B cell (primary cell): ENCODE results near the gene THRB. TPM values are rescaled to one million over a fixed set of nuclear protein-coding genes. Genes with fewer than 3 reads are reported as not detected.

ENCODE experiments used
- ATAC-seq: fragments of 200-7000 bp; cut with Tn5 transposase; one replicate; pipeline ENCODE4 v1.10.0; 2021; ENCODE audit warnings: low read depth, mild to moderate bottlenecking, moderate number of reproducible peaks, moderate library complexity
- CTCF ChIA-PET: fragments of 350-600 bp; sonication (Branson Sonifier 250); formaldehyde crosslinking; loops from one replicate; lab custom pipeline; 2021; ENCODE audit warnings: antibody characterized with exemption, inconsistent platforms; lab: Charles Lee
- POLR2A ChIA-PET: fragments of 350-600 bp; sonication (Branson Sonifier 250); formaldehyde crosslinking; loops from one replicate; lab custom pipeline; 2021; ENCODE audit warnings: antibody characterized with exemption; lab: Charles Lee
- DNase-seq: peaks from one replicate; pipeline ENCODE4 v3.0.0; 2013
- H2AFZ ChIP-seq: 2 replicates; pipeline ENCODE4 v1.6.1; 2012; ENCODE audit warnings: mild to moderate bottlenecking, low read depth, low read length; ENCODE audit not compliant: insufficient read depth, poor library complexity, severe bottlenecking
- H3K27ac ChIP-seq, 2 donors: 1 replicate in 1 of 2; 2 replicates in 1 of 2; pipeline ENCODE4 v1.5.1; 2012 to 2013; ENCODE audit warnings: low read length in 2 of 2, mild to moderate bottlenecking in 2 of 2, moderate library complexity in 1 of 2
- H3K27me3 ChIP-seq, 4 experiments: fragments of 200-600 bp in 1 of 4; sonication (generic) in 1 of 4; replicated peaks in 1 of 4; 1 replicate in 2 of 4; 2 replicates in 2 of 4; pipeline versions ENCODE4 v1.6.1 to v1.7.0; 2013 to 2016; ENCODE audit warnings: low read length in 3 of 4, mild to moderate bottlenecking in 2 of 4, mixed read lengths in 1 of 4, moderate library complexity in 1 of 4; ENCODE audit not compliant: insufficient read depth in 4 of 4, control insufficient read depth in 3 of 4; ENCODE audit errors: control extremely low read depth in 1 of 4
- H3K36me3 ChIP-seq, 2 experiments: replicated peaks in 1 of 2; 1 replicate in 1 of 2; 2 replicates in 1 of 2; pipeline versions ENCODE4 v1.6.1 to v1.7.1; 2013; ENCODE audit warnings: low read length in 1 of 2; ENCODE audit not compliant: insufficient read depth in 2 of 2, control insufficient read depth in 1 of 2; ENCODE audit errors: control extremely low read depth in 1 of 2, extremely low read depth in 1 of 2
- H3K4me1 ChIP-seq, 2 donors: fragments of 200-600 bp in 1 of 2; sonication (generic) in 1 of 2; 1 replicate in 1 of 2; 2 replicates in 1 of 2; pipeline versions ENCODE4 v1.5.1 to v1.6.1; 2013 to 2017; ENCODE audit warnings: low read length in 2 of 2; ENCODE audit not compliant: control insufficient read depth in 2 of 2, insufficient read depth in 2 of 2
- H3K4me2 ChIP-seq: replicated peaks from 2 replicates; pipeline ENCODE3; 2012; ENCODE audit warnings: mild to moderate bottlenecking, low read depth, low read length; ENCODE audit not compliant: poor library complexity, severe bottlenecking
- H3K4me3 ChIP-seq, 5 experiments: fragments of 200-600 bp in 1 of 5; sonication (generic) in 1 of 5; 1 replicate in 3 of 5; 2 replicates in 2 of 5; pipeline versions ENCODE4 v1.5.1 to v1.7.0; 2011 to 2016; ENCODE audit warnings: low read length in 4 of 5, mild to moderate bottlenecking in 4 of 5, low read depth in 2 of 5, control low read depth in 1 of 5, moderate library complexity in 1 of 5; ENCODE audit not compliant: insufficient read depth in 1 of 5; ENCODE audit errors: control extremely low read depth in 1 of 5, extremely low read depth in 1 of 5
- H3K79me2 ChIP-seq: fragments of 200-600 bp; sonication (generic); one replicate; pipeline ENCODE4 v1.6.0; 2016; ENCODE audit warnings: low read length; ENCODE audit not compliant: control insufficient read depth, insufficient read depth
- H3K9ac ChIP-seq: fragments of 200-600 bp; sonication (generic); 2 replicates; pipeline ENCODE4 v1.6.1; 2017; ENCODE audit warnings: mild to moderate bottlenecking, low read length, moderate library complexity
- H3K9me3 ChIP-seq, 3 donors: one replicate each; pipeline versions ENCODE4 v1.6.1 to v1.7.1; 2013; ENCODE audit warnings: low read length in 2 of 3; ENCODE audit not compliant: control insufficient read depth in 2 of 3, insufficient read depth in 1 of 3; ENCODE audit errors: control extremely low read depth in 1 of 3
- H4K20me1 ChIP-seq: 2 replicates; pipeline ENCODE4 v1.6.0; 2012; ENCODE audit warnings: mild to moderate bottlenecking, low read length; ENCODE audit not compliant: insufficient read depth, control insufficient read depth, poor library complexity, severe bottlenecking
- H3K27ac Mint-ChIP-seq: one replicate; pipeline ENCODE4 v1.8.0; 2021; ENCODE audit warnings: mixed read lengths
- H3K27me3 Mint-ChIP-seq: one replicate; pipeline ENCODE4 v1.8.0; 2021; ENCODE audit warnings: mixed read lengths
- H3K4me1 Mint-ChIP-seq: one replicate; pipeline ENCODE4 v1.8.0; 2021; ENCODE audit warnings: mixed read lengths
- H3K4me3 Mint-ChIP-seq: one replicate; pipeline ENCODE4 v1.8.0; 2021; ENCODE audit warnings: mixed read lengths
- H3K9me3 Mint-ChIP-seq: one replicate; pipeline ENCODE4 v1.8.0; 2022; ENCODE audit warnings: mixed read lengths; ENCODE audit not compliant: insufficient read depth
- CTCF ChIP-seq: fragments of 200-600 bp; IDR thresholded peaks from one replicate; pipeline ENCODE4 v1.8.0; 2022; ENCODE audit warnings: antibody characterized with exemption, mild to moderate bottlenecking
- EZH2 ChIP-seq: IDR thresholded peaks from 2 replicates; pipeline ENCODE4 v1.6.1; 2012; ENCODE audit warnings: borderline replicate concordance, low read depth, mild to moderate bottlenecking, moderate library complexity, low read length; ENCODE audit not compliant: insufficient read depth, poor library complexity, severe bottlenecking
- WGBS: methylation state at CpG from one replicate; pipeline ENCODE4 v1.1.5; 2013; ENCODE audit warnings: missing lambda C conversion rate; ENCODE audit not compliant: insufficient coverage; 5-methylcytosine and 5-hydroxymethylcytosine counted together
- intact Hi-C: fragments of 100-400 bp; cut with micrococcal nuclease; formaldehyde crosslinking; loops from one replicate; pipeline ENCODE4 v1.10.0; 2022
- polyA plus RNA-seq: library from polyadenylated mRNA; depleted of rRNA; stranded (reverse); fragments of >200 nt; gene quantifications from 2 replicates; pipeline ENCODE4 v1.2.3, GENCODE V29; 2012
- total RNA-seq, 2 donors: library from RNA; stranded (reverse); fragments of 120-200 nt in 1 of 2; gene quantifications; 1 replicate in 1 of 2; 2 replicates in 1 of 2; pipeline versions ENCODE4 v1.2.3 to v1.2.4, GENCODE V29; 2013 to 2022

The THRB gene
- total and polyA plus RNA-seq, 2 donors (not counting 1 experiment from before 2014, with no cell fraction given): 0.86 to 1.8 TPM

- Histone ChIP-seq H3K36me3 (no peaks in the 10 kb centered on the region), H3K9me3 (peaks cover 0 to 6% (median 0%) of the 10 kb centered on the region in 3 donors), H3K27me3 (peaks cover 0 to 21% (median 6%) of the 10 kb centered on the region in 4 experiments), H3K27ac (no peak overlapping the region), H4K20me1 (no peaks in the 10 kb centered on the region), H3K4me2 (peak overlapping the region; percentile 94), H2AFZ (peak overlapping the region; percentile 92), H3K79me2 (no peaks in the 10 kb centered on the region), H3K4me3 (peak overlapping the region; percentile 2 to 77 (median 71)), H3K9ac (peak overlapping the region; percentile 78), H3K4me1 (peaks cover 10 to 22% of the 10 kb centered on the region in 2 donors)
- POLR2A ChIA-PET: no interaction called here
- intact Hi-C loops: loop anchor here (2.0 kb wide), 1 partner anchor 27 kb away; no protein-coding TSS in a partner anchor
- no peak for TF ChIP-seq CTCF
- TF ChIP-seq EZH2: no peak
- peak; percentile 19 for ATAC-seq
- Mint-ChIP-seq H3K27me3 (peaks cover 29% of the 10 kb centered on the region), H3K9me3 (no peaks in the 10 kb centered on the region), H3K27ac (peak overlapping the region; percentile 63), H3K4me3 (peak overlapping the region; percentile 95), H3K4me1 (peaks cover 18% of the 10 kb centered on the region)
- WGBS: 3% methylated on average over 49 of the region's 50 CpGs
- DNase-seq: peak; percentile 65
- CTCF ChIA-PET: interaction anchor here (0.6 kb wide), 1 partner anchor 27 kb away, joined by 3 read pairs; no protein-coding TSS in a partner anchor
Observed at GRCh38 chr3:24493746-24494617, 668 bp downstream of the THRB start.

- Mint-ChIP-seq H3K27me3 (peaks cover 29% of the 10 kb centered on the region), H3K4me1 (peaks cover 18% of the 10 kb centered on the region), H3K9me3 (no peaks in the 10 kb centered on the region), H3K27ac (no peak overlapping the region), H3K4me3 (peak overlapping the region; percentile 28)
- no peak for TF ChIP-seq EZH2
- TF ChIP-seq CTCF: no peak
- ATAC-seq (no peak), DNase-seq (no peak)
- H3K27me3 ChIP-seq: peaks cover 0 to 21% (median 4%) of the 10 kb centered on the region in 4 experiments
- no CpG with 5 or more reads among the region's 4 CpGs for WGBS
- peaks cover 10 to 22% of the 10 kb centered on the region in 2 donors for H3K4me1 ChIP-seq
- no peak overlapping the region for H2AFZ ChIP-seq
- no peaks in the 10 kb centered on the region for H4K20me1 ChIP-seq
- no peak overlapping the region for H3K4me2 ChIP-seq
- no peak overlapping the region for H3K9ac ChIP-seq
- H3K79me2 ChIP-seq: no peaks in the 10 kb centered on the region
- POLR2A ChIA-PET: no interaction called here
- no peak overlapping the region for H3K4me3 ChIP-seq
- H3K36me3 ChIP-seq: no peaks in the 10 kb centered on the region
- CTCF ChIA-PET: no interaction called here
- H3K27ac ChIP-seq: no peak overlapping the region
- intact Hi-C loops: no loop called here
- H3K9me3 ChIP-seq: peaks cover 0 to 6% (median 0%) of the 10 kb centered on the region in 3 donors
Observed at GRCh38 chr3:24492971-24493551, 1.6 kb downstream of the THRB start.
